MM.1S (cell line): ENCODE data around the gene RFPL4AL1.
"Not testable (repeated sequence)": the region's sequence is repeated elsewhere in the genome, so short reads cannot be mapped to it uniquely, and the experiment has no call there.

Experiments
- EZH2 ChIP-seq: fragments of 300-600 bp; sonication (generic); optimal IDR thresholded peaks from 2 replicates; pipeline ENCODE3; 2017; ENCODE audit warnings: low read depth, mild to moderate bottlenecking, antibody characterized with exemption, low read length, mixed read lengths
- TF ChIP-seq, protein P1 (sequence below): fragments of 300-600 bp; sonication (generic); IDR thresholded peaks from 2 replicates; pipeline ENCODE4 v1.5.1; 2016; ENCODE audit warnings: antibody characterized with exemption, low read length, mixed read lengths

DNA sequence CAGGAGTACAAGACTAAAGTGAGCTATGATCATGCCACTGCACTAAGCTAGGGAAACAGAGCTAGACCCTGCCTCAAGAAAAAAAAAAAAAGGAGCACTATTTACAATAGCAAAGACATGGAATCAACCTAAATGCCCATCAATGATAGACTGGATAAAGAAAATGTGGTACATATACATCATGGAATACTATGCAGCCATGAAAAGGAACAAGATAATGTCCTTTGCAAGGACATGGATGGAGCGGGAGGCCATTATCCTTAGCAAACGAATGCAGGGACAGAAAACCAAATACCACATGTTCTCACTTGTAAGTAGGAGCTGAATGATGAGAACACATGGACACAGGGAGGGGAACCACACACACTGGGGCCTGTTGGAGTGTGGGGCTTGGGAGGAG is 38.5 kb upstream of the RFPL4AL1 start:
- TF ChIP-seq, protein P1, sequence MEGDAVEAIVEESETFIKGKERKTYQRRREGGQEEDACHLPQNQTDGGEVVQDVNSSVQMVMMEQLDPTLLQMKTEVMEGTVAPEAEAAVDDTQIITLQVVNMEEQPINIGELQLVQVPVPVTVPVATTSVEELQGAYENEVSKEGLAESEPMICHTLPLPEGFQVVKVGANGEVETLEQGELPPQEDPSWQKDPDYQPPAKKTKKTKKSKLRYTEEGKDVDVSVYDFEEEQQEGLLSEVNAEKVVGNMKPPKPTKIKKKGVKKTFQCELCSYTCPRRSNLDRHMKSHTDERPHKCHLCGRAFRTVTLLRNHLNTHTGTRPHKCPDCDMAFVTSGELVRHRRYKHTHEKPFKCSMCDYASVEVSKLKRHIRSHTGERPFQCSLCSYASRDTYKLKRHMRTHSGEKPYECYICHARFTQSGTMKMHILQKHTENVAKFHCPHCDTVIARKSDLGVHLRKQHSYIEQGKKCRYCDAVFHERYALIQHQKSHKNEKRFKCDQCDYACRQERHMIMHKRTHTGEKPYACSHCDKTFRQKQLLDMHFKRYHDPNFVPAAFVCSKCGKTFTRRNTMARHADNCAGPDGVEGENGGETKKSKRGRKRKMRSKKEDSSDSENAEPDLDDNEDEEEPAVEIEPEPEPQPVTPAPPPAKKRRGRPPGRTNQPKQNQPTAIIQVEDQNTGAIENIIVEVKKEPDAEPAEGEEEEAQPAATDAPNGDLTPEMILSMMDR = not testable (repeated sequence)
- not testable (repeated sequence) for TF ChIP-seq EZH2
